Ureter (tissue), 1 donor: Measurements from ENCODE around the gene ELOVL3. TPM values are rescaled to one million over a fixed set of nuclear protein-coding genes. Genes with fewer than 3 reads are reported as not detected.
"Not testable (repeated sequence)": the region's sequence is repeated elsewhere in the genome, so short reads cannot be mapped to it uniquely, and the experiment has no call there.

Experiments
- DNase-seq: peaks from one replicate; pipeline ENCODE4 v3.0.0-alpha.2; 2020; ENCODE audit warnings: low spot score
- total RNA-seq: library from RNA; stranded (reverse); gene quantifications from one replicate; pipeline ENCODE4 v1.2.4, GENCODE V29; 2023
- donor health status: DM: yes; HTN: yes; CAD: no.

Gene ELOVL3, protein sequence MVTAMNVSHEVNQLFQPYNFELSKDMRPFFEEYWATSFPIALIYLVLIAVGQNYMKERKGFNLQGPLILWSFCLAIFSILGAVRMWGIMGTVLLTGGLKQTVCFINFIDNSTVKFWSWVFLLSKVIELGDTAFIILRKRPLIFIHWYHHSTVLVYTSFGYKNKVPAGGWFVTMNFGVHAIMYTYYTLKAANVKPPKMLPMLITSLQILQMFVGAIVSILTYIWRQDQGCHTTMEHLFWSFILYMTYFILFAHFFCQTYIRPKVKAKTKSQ
- total RNA-seq: 0.47 TPM

DNA sequence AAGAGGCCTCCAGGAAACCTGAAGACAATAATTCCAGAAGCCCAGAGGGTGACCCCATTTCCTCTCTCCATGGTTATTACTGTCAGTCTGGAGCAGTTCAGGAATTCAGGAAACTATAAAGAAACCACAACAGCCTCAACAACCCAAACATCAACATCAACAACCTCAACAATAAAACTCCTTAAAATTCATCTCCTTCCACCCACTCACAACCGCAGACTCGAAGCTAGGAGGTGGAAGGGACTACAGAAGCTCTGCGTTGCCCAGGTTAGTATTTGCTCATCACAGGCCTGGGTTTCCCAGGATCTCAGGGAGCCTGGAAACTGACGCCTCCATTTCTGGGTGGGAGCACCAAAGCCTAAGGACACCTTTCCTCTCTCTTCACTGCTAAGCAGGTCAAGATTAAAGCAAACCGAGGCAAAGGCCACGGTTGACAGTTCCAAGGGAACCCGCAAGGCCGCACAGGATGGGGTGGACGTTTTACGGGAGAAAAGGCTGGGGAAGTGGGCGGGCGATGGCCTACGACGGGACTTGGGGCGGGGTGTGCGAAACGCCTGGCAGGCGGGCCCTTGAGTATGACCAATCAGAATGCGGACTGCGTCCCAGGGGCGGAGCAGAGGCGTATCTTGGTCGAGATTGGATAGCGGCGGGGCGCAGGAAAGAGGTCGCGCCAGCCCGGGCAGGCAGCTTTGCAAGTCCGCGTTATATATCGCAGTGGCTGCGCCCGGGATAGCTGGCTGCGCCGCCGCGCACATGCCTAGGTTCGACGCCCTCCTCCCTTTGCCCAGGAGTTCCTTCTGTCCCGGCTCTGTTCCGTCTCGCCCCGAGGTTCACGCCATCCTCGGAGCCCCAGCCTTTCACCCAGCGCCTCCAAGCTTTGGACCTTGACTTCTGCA lies at the start of gene ELOVL3:
Gene ELOVL3 (plus strand): TSS at position 654 of the 896 bp plus-strand sequence. CDS start 250 bp downstream, outside the sequence.
- peak; percentile 93 for DNase-seq

DNA sequence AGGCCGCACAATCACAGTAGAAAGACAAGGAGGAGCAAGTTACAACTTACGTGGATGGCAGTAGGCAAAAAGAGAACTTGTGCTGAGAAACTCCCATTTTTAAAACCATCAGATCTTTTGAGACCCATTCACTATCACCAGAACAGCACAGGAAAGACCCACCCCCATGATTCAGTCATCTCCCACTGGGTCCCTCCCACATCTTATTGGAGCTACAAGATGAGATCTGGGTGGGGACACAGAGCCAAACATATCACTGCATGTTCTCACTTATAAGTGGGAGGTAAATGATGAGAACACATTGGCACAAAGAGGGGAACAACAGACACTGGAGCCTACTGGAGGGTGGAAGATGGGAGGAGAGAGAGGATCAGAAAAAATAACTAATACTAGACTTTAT lies 41.5 kb upstream of the ELOVL3 start:
- DNase-seq: no peak

DNA sequence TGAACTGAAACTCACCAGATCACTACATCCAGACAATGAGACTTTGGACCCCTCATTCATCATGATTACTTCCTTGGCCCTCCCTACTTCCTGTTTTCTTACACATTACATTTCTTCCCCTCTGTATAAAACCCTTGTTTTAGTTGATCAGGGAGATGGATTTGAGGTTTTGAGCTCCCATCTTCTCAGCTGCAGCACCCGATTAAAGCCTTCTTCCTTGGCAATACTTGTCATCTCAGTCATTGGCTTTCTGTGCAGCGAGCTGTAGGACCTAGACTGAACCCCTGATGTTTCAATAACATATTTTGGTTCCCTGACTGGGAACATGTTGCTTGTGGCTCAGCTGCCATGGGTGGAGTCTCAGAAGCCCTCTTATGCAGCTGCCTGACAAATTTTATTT lies 40.8 kb upstream of the ELOVL3 start:
- DNase-seq: no peak

DNA sequence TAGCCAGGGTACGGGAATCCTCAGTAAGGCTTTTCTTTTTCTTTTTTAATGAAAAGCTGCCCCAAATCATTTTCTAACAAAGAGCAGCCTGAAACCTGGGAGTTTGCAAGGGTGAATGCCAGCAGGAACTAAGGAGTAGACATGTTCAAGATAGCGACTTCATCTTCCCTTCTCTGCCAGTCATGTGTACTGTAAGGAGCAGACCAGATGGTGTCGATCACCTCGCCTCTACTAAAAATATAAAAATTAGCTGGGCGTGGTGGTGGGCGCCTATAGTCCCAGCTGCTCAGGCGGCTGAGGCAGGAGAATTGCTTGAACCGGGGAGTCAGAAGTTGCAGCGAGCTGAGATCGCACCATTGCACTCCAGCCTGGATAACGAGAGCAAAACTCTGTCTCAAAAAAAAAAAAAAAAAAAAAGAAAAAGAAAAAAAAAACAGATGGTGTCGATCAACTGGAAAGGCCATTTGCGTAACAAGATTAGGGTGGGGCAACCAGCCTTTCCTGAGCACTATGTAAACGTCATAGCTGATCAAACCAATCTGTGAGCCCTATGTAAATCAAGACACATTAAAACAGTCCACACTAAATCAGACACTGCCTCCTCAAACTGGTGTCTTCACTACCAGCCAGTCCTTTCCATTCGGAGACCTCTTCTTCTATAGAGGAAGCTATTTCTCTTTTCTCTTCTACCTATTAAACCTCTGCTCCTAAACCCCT lies 40.1 kb upstream of the ELOVL3 start:
- DNase-seq: no peak

DNA sequence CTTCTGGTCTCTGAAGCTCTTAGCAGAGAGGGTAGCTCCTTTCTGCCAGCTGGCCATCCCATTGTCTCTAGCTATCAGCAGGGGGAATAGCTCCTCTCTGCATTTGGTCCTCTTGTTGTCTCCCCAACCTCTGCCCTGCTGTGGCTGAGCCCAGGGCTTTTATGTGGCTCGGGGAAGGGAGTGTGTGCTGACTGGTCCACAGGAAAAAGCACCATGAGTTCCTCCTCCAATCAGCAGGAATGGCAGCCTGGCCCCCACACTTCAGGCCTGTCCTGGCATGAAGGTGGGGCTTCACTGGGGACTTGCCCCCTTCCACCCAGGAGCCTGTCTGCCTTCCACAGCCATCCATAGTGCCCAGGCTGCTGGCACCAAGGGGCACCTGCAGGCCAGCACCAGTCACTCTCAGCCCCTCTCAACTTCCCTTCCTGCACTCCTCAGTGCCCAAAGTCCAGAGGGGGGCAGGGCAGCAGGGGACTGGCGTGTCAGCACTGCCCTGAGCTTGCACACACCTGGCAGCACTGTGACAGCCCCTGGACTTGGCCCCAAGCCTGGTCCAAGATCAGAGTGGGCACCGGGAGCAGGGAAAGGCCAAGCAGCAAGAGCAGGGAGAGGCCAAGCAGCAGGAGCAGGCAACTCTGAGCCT lies 37.7 kb upstream of the ELOVL3 start:
- no peak for DNase-seq

DNA sequence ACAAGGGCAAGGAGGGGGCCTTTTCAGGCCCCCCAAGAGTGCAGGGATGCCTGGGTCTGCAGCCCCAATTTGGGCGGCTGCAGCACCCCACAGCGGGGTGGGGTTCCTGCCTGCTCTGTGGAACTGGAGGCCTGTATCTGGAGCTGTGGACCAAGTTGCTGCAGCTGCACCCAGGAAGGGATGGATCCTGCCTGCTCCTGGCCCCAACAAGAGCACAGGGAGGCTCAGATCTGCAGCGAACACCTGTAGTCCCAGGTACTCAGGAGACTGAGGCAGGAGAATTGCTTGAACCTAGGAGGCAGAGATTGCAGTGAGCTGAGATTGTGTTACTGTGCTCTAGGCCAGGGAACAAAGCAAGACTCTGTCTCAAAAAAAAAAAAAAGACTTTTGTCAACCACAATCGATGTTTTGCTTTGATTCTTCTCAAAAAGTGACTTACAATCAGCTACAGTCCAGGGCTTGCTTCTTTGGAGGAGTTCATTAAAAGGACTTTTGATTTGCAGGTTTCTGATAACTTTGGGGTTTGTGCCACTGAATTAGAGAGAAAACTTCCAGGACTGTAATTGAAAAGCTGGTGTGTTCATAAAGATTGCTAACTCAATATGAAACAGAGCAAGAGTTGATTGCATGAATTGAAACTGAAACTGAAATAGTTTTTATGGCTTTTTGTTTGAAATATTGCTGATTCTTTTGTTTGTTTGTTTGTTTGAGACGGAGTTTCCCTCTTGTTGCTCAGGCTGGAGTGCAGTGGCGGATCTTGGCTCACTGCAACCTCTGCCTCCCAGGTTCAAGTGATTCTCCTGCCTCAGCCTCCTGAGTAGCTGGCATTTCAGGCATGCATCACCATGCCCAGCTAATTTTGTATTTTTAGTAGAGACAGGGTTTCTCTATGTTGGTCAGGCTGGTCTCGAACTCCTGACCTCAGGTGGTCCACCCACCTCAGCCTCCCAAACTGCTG lies 36.9 kb upstream of the ELOVL3 start:
- DNase-seq: not testable (repeated sequence)

DNA sequence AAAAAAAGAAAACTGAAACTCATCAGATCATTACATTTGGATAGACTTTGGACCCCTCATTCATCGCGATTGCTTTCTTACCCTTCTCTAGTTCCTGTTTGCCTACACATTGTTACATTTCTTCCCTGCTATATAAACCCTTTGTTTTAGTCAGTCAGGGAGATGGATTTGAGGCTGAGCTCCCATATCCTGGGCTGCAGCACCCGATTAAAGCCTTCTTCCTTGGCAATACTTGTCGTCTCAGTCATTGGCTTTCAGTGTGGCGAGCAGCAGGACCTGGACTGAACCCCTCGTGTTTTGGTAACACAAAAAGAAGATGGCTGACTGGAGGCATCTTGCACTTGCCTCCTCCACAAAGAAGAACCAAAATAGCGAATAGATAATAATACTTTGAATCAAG lies 34.1 kb upstream of the ELOVL3 start:
- no peak for DNase-seq

DNA sequence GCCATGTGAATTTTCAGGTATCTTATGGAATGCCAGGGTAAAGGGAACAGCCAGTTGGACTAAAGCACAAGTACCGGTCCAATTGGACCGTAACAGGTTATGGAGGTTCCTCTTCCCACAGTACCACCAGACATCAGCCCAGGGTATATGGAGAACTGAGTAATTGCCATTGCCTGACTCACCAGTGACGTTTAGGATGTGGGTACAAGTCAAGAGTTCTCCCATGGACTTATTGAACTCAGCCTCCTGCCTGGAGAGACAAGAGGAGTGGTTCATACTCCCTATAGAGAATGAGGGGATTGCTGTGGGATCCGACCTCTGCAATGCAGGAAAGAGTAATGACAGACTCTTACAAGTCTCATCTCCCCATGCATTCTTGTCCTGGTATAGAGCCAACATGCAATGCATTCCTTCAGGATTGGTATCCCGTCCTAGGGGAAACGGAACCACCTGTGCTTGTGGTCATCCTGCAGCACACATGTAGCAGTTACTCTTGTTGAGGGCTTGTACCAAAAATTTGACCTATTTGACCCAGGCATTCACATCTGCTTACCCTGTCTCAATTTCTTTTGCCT lies 30.7 kb upstream of the ELOVL3 start:
- no peak for DNase-seq

DNA sequence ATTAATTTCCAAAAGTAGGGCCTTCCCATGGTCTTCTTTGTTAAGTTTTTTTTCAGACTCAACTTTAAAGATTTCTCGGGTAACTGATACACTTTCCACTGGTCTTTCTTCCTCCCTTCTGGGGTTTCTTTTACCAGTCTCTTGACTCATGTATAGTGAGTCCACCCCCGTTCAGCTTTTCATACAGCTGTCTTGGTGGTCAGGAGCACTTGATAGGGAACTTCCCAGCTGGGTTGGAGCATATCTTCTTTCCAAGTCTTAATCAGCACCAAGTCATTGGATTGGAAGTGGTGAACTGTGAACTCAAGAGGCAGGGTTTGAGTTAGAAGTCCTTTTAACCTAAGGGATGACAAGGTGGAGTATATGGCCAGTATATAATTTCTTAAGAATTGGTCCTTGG lies 29.2 kb upstream of the ELOVL3 start:
- no peak for DNase-seq

DNA sequence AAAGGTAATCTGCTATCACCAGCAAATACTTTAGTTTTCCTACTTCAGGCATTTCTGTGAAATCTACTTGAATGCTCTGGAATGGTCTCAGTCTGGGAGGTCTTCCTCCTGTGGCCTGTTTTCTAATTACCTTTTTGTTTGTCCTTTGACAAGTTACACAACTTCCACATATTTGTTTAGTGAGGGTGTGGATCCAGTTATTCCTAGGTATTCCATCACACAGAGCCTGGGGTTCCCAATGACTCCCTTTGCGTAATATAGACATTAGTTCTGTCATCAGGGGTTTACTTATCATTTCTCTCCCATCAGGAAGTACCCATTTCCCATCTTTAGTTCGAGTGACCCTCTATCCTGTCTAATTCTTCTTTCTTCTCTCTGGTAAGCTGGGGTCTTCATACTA lies 28.1 kb upstream of the ELOVL3 start:
- no peak for DNase-seq

DNA sequence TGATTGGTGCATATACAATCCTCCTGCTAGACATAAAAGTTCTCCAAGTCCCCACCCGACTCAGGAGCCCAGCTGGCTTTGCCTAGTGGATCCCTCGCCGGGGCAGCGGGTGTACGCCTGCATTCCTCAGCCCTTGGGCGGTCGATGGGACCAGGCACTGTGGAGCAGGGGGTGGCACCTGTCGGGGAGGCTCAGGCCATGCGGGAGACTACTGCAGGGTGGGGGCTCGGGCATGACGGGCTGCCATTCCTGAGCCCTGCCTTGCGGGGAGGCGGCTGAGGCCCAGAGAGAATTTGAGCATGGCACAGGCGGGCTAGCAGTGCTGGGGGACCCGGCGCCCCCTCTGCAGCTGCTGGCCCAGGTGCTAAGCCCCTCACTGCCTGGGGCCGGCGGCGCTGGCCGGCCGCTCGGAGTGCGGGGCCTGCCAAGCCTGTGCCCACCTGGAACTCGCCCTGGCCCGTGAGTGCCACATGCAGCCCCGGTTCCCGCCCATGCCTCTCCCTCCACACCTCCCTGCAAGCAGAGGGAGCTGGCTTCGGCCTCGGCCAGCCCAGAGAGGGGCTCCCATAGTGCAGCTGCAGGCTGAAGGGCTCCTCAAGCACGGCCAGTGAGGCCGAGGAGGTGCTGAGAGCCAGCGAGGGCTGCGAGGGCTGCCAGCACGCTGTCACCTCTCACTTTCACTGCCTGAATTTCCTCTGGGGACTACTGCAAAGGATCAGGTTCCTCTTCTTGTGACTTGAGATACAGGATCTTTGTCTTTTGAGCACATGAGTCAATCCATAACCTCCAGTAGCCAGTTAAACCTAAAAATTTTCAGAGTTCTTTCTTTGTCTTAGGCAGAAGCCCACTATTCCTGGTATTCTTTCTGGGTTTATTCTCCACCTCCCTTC lies 25.1 kb upstream of the ELOVL3 start:
- no peak for DNase-seq

DNA sequence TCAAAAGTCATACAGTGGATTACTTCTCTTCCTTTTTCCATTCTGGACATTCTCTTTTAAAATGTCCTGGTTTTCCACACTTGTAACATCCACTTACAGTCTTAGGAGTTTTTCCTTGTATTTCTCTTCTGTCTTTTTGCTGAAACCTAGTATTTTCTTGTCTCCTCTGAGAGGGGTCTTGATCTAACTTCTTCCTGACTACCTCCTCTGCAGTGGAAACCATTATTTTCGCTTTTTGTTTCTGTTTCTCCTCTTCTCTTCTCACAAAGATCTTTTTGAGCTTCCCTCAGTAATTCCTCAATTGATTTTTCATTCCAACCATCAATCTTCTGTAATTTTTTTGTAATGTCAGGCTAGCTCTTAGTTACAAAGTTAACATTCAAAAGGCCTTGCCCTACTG lies 23.7 kb upstream of the ELOVL3 start:
- DNase-seq: no peak

DNA sequence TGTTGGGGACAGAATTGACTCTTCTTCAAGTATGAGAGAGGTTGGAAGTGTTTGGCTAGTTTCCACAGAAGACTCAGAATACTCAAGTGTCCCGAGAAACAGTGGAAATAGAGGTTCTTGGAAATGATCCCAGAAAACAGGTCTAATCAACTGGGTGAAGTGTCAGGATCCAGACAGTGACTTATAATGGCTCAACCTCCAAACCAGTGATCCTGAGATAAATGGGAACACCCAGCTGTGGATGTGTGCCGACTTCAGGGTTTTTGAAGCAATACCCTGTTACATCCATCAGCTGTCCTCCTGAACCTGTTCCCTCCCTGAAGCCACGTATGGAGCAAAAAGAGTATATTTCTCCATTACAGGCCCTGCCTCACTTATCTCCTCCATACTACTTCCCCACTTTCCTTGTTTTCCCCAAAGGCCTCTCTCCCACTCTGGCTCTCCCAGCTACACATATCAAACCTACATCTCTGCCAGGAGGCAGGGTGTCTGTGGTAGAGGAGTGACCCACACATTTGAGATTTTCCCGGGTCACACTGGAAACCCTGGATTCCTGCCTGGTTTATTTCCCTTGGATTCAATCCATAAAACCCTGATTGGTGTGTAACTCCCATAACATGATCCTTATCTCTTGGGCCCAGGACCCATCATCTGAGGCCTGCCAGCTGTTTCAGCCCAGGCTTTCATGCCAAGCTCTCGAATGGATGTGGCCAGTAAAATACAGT lies 17.6 kb upstream of the ELOVL3 start:
- no peak for DNase-seq

DNA sequence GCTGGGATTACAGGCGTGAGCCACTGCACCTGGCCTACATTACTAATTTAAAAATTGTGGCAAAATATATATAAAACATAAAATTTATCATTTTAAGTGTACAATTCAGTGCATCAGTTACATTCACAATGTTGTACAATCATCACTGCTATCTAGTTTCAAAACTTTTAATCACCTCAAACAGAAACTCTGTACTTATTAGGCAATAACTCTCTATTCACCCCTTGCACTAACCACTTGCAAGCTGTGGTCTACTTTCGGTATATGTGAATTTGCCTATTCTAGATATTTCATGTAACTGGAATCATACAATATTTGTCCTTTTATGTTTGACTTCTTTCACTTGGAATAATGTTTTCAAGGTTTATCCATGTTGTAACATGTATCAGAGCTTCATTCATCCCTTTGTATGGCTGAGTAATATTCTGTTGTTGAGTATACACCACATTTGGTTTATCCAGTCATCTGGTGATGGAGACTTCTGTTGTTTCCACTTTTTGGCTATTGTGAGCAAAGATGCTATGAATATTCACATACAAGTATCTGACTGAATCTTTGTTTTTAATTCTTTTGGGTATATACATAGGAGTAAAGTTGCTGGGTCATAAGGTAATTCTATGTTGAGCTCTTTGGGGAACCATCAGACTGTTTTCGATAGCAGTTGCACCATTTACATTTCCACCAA lies 14.3 kb upstream of the ELOVL3 start:
- DNase-seq: no peak

DNA sequence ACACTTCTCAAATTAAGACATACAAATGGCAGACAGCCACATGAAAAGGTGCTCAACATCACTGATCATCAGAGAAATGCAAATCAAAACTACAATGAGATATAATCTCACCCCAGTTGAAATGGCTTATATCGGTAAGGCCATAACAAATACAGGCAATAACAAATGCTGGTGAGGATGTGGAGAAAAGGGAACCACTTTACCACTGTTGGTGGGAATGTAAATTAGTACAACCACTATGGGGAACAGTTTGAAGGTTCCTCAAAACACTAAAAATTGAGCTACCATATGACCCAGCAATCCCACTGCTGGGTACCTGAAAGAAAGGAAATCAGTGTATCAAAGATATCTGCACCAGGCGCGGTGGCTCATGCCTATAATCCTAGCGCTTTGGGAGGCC lies 12.5 kb upstream of the ELOVL3 start:
- not testable (repeated sequence) for DNase-seq

DNA sequence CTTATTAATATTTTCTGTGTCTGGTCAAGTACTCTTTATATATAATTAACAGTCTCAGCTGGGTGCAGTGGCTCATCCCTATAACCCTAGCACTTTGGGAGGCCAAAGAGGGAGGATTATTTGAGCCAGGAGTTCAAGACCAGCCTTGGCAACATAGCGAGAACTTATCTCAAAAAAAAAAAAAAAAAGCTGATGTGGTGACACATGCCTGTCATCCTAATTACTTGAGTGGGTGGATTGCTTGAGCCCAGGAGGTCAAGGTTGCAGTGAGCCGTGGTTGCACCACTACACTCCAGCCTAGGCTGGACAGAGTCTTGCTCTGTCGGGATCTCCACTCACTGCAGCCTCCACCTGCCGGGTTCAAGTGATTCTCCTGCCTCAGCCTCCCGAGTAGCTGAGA lies 6.7 kb upstream of the ELOVL3 start:
- no peak for DNase-seq

DNA sequence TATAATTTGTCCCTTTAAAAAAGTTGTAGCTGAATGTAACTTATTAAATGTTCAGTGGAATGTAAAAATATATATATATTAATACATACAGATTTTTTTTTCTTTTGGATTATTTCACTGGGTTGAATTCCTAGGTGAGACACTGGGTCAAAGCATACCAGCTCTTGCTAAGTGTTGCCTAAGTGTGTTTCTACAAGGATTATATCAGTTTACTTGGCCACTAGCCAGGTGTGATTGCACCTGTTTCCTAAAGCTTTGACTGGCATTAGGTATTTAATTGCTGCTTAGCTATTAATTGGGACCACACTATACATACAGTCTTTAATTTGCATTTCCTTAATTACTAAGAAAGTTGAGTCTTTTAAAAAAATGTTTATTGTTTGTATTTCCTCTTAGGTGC lies 5.5 kb upstream of the ELOVL3 start:
- no peak for DNase-seq

DNA sequence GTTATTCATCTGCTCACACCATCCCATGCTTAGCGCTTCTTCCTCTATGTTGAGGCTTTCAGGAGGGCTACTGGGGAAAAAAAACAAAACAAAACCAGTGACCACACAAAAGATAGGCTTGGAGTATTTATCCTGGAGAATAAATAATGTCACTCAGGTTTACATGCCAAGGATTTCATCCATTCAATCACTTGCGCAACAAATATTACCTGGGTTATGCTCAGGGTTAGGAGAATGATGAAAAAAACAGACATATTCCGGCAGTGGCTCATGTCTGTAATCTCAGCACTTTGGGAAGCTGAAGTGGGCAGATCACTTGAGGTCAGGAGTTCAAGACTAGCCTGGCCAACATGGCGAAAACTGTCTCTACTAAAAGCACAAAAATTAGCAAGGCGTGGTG lies 3.3 kb upstream of the ELOVL3 start:
- DNase-seq: no peak
